Smooth muscle cell (in vitro differentiated cells): ENCODE data around the gene RAB26. TPM values are rescaled to one million over a fixed set of nuclear protein-coding genes. Genes with fewer than 3 reads are reported as not detected.

ENCODE experiments used
- DNase-seq: peaks from one replicate; lab custom pipeline; 2025; ENCODE audit not compliant: unreplicated experiment; lab: John Stamatoyannopoulos, UW
- H2AFZ ChIP-seq: fragments of 200-600 bp; sonication (generic); 2 replicates; pipeline ENCODE4 v1.6.0; 2016; ENCODE audit warnings: antibody characterized with exemption, low read depth, mild to moderate bottlenecking
- H3F3A ChIP-seq: fragments of 200-600 bp; sonication (generic); 2 replicates; pipeline ENCODE4 v1.6.0; 2017; ENCODE audit warnings: antibody characterized with exemption, low read depth
- H3K27ac ChIP-seq: fragments of 200-600 bp; sonication (generic); 2 replicates; pipeline ENCODE4 v1.5.1; 2016; ENCODE audit warnings: low read depth, mild to moderate bottlenecking
- H3K27me3 ChIP-seq: fragments of 200-600 bp; sonication (generic); 2 replicates; pipeline ENCODE4 v1.6.1; 2016; ENCODE audit warnings: low read depth, mild to moderate bottlenecking
- H3K36me3 ChIP-seq: fragments of 200-600 bp; sonication (generic); 2 replicates; pipeline ENCODE4 v1.5.1; 2016; ENCODE audit warnings: low read depth
- H3K4me1 ChIP-seq: fragments of 200-600 bp; sonication (generic); 2 replicates; pipeline ENCODE4 v1.5.1; 2016; ENCODE audit warnings: low read depth
- H3K4me2 ChIP-seq: fragments of 200-600 bp; sonication (generic); 2 replicates; pipeline ENCODE4 v1.6.0; 2016; ENCODE audit warnings: mild to moderate bottlenecking
- H3K4me3 ChIP-seq: fragments of 200-600 bp; sonication (generic); 2 replicates; pipeline ENCODE4 v1.5.1; 2016; ENCODE audit warnings: mild to moderate bottlenecking
- H3K79me2 ChIP-seq: fragments of 200-600 bp; sonication (generic); 2 replicates; pipeline ENCODE4 v1.6.0; 2016; ENCODE audit warnings: low read depth, mild to moderate bottlenecking
- H3K9ac ChIP-seq: fragments of 200-600 bp; sonication (generic); 2 replicates; pipeline ENCODE4 v1.6.0; 2016; ENCODE audit warnings: low read depth
- H3K9me3 ChIP-seq: fragments of 200-600 bp; sonication (generic); replicated peaks from 2 replicates; pipeline ENCODE4 v1.5.1; 2016; ENCODE audit warnings: low read depth
- H4K20me1 ChIP-seq: fragments of 200-600 bp; sonication (generic); 2 replicates; pipeline ENCODE4 v1.6.0; 2016; ENCODE audit warnings: low read depth
- CTCF ChIP-seq: fragments of 200-600 bp; sonication (generic); IDR thresholded peaks from 2 replicates; pipeline ENCODE4 v1.5.1; 2017; ENCODE audit warnings: borderline replicate concordance, mild to moderate bottlenecking, antibody characterized with exemption; ENCODE audit not compliant: insufficient read depth, poor library complexity, severe bottlenecking
- WGBS: methylation state at CpG from one replicate; pipeline ENCODE4 v1.1.7; 2016; ENCODE audit warnings: low lambda C conversion rate; 5-methylcytosine and 5-hydroxymethylcytosine counted together
- polyA plus RNA-seq: library from polyadenylated mRNA; unstranded; fragments of >200 nt; fragmentation: Nextera tagmentation; extraction: Ambion mirVana; gene quantifications from 2 replicates; pipeline ENCODE4 v1.2.1, GENCODE V29; 2016
- total RNA-seq: library from RNA; depleted of rRNA; stranded (reverse); fragments of >200 nt; gene quantifications from 2 replicates; pipeline ENCODE4 v1.2.3, GENCODE V29; 2014

The RAB26 gene
- total and polyA plus RNA-seq, 2 experiments from 2014 or later: 1.3 TPM; not detected in 1

DNA sequence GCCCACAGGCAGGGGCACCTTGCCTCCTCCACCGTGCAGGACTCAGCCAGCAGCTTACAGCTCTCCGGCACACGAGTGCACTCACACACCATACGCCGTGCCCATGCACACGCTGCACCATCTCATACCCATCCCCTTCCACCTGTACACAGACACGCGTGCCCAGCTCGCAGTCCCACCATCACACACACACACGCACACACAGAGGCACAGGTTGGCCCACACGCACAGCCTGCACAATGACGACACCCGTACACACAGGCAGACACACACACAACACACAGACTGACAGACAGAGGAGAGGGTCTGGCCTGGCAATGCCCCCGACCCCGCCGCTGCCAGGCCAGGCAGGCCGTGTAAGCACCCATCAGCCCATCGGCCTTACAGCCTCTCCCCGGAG lies 35.9 kb downstream of the RAB26 start:
- Histone ChIP-seq H3K27ac (no peak overlapping the region), H3K36me3 (no peaks in the 10 kb centered on the region), H3K4me2 (no peak overlapping the region), H3K27me3 (no peaks in the 10 kb centered on the region), H4K20me1 (no peaks in the 10 kb centered on the region), H3K79me2 (no peaks in the 10 kb centered on the region), H3K4me1 (no peaks in the 10 kb centered on the region), H3K4me3 (no peak overlapping the region), H2AFZ (no peak overlapping the region), H3K9me3 (no peaks in the 10 kb centered on the region), H3K9ac (no peak overlapping the region), H3F3A (no peaks in the 10 kb centered on the region)
- no peak for DNase-seq
- whole genome bisulfite sequencing: 97% methylated on average over 19 of the region's 19 CpGs
- TF ChIP-seq CTCF: no peak

DNA sequence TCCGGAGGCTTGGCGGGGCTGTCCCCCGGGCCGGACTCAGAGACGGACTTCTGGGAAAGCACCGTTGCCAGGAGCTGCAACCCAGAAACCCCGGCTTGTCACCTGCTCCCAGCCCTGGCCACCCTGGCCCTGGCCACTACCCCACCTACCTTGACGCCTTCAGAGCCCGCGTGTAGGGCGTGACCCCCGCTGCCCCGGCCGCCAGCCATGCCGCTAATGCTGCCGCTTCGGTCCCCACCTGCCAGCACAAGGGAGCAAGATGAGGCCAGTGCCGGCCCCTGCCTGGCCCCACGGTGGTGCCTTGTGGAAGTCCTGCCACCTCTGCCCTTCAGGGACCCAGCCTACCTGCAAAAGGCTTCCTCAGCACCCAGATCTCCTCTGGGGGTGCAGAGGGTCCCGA lies 36.5 kb downstream of the RAB26 start:
- H3K4me3 ChIP-seq: no peak overlapping the region
- H3F3A ChIP-seq: no peaks in the 10 kb centered on the region
- no peak overlapping the region for H3K4me2 ChIP-seq
- no peaks in the 10 kb centered on the region for H3K9me3 ChIP-seq
- H3K36me3 ChIP-seq: no peaks in the 10 kb centered on the region
- H3K27ac ChIP-seq: no peak overlapping the region
- H4K20me1 ChIP-seq: no peaks in the 10 kb centered on the region
- H2AFZ ChIP-seq: no peak overlapping the region
- H3K4me1 ChIP-seq: no peaks in the 10 kb centered on the region
- no peak for TF ChIP-seq CTCF
- H3K79me2 ChIP-seq: no peaks in the 10 kb centered on the region
- DNase-seq: no peak
- H3K27me3 ChIP-seq: no peaks in the 10 kb centered on the region
- no peak overlapping the region for H3K9ac ChIP-seq
- 93% methylated on average over 19 of the region's 20 CpGs for WGBS

- Histone ChIP-seq H2AFZ (no peak overlapping the region), H3K79me2 (no peaks in the 10 kb centered on the region), H4K20me1 (no peaks in the 10 kb centered on the region), H3K4me1 (no peaks in the 10 kb centered on the region), H3K36me3 (no peaks in the 10 kb centered on the region), H3K4me2 (no peak overlapping the region), H3K9me3 (no peaks in the 10 kb centered on the region), H3K27ac (no peak overlapping the region), H3K9ac (no peak overlapping the region), H3K4me3 (no peak overlapping the region), H3F3A (no peaks in the 10 kb centered on the region), H3K27me3 (no peaks in the 10 kb centered on the region)
- no peak for DNase-seq
- TF ChIP-seq CTCF: no peak
- WGBS: 96% methylated on average over 13 of the region's 13 CpGs
These were observed 37.6 kb downstream of the RAB26 start for GRCh38 chr16:2186064-2186463.

DNA sequence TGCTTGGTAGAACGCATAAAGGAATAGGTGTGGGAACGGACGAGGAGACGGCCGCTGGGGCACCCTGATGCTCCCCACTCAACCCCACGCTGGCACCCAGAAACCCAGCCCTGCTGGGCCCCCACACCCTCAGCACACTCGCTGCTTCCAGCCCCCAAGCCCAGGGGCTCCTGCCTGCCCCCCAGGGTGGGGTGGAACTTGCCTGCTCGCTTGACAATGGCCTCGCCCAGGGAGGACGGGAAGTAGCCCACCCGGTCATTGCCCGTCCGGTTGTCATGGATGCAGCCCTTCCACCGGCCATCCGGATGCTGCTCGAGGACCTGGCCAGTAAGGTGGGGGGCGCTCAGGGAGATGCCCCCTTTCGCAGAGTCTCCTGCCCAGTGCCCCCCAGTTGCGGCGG lies 38.1 kb downstream of the RAB26 start:
- no peaks in the 10 kb centered on the region for H4K20me1 ChIP-seq
- DNase-seq: no peak

More for the DNA sequence above, 38.1 kb downstream of the RAB26 start:
- H3K4me1 ChIP-seq: no peaks in the 10 kb centered on the region
- no peaks in the 10 kb centered on the region for H3K79me2 ChIP-seq
- no peak overlapping the region for H3K4me3 ChIP-seq
- H3K36me3 ChIP-seq: no peaks in the 10 kb centered on the region
- H3K27ac ChIP-seq: no peak overlapping the region
- no peak overlapping the region for H3K9ac ChIP-seq
- H3K27me3 ChIP-seq: no peaks in the 10 kb centered on the region
- H3F3A ChIP-seq: no peaks in the 10 kb centered on the region
- no peak for TF ChIP-seq CTCF
- WGBS: 95% methylated on average over 20 of the region's 20 CpGs
- H3K9me3 ChIP-seq: no peaks in the 10 kb centered on the region
- no peak overlapping the region for H3K4me2 ChIP-seq
- H2AFZ ChIP-seq: no peak overlapping the region
